NCI-H446 treated with DMSO at 0.1 percent for 48 hours (cell line): ENCODE results near the gene CD74.

ENCODE experiments used
- DNase-seq: peaks from one replicate; lab custom pipeline; 2025; lab: John Stamatoyannopoulos, UW

Gene CD74

GRCh38 chr5:150358261-150359095, 54.2 kb downstream of the CD74 start:
- no peak for DNase-seq

GRCh38 chr5:150357326-150358260, 55.1 kb downstream of the CD74 start, which contains the start of gene TCOF1:
TCOF1 (plus strand) TSS chr5:150357697; CDS start chr5:150357747, 50 bp downstream.
- DNase-seq = peak; percentile 87

- no peak for DNase-seq
Measured at GRCh38 chr5:150356575-150357294, 56.0 kb downstream of the CD74 start.

- no peak for DNase-seq
Measured at GRCh38 chr5:150355791-150356190, 56.9 kb downstream of the CD74 start.

GRCh38 chr5:150353032-150353675, 59.6 kb downstream of the CD74 start:
- no peak for DNase-seq

- DNase-seq = no peak
Measured at GRCh38 chr5:150352244-150353031, 60.3 kb downstream of the CD74 start.
